H1 (cell line): ENCODE data around the gene GRAMD1B. TPM values are rescaled to one million over a fixed set of nuclear protein-coding genes. Genes with fewer than 3 reads are reported as not detected.

Source experiments
- CEBPB ChIP-seq: IDR thresholded peaks from 2 replicates; pipeline ENCODE4 v1.6.1; 2012; ENCODE audit warnings: low read depth, low read length
- GABPA ChIP-seq: IDR thresholded peaks from 2 replicates; pipeline ENCODE4 v1.6.1; 2011; ENCODE audit warnings: mild to moderate bottlenecking, low read length, moderate library complexity, borderline replicate concordance; ENCODE audit not compliant: insufficient read depth
- GTF2F1 ChIP-seq: IDR thresholded peaks from 2 replicates; pipeline ENCODE4 v1.6.1; 2012; ENCODE audit warnings: low read depth, low read length, improper control_type of control experiment, borderline replicate concordance
- RAD21 ChIP-seq, 2 experiments: IDR thresholded peaks in 1 of 2; conservative IDR thresholded peaks in 1 of 2; 2 replicates each; pipeline ENCODE4 v1.6.1; 2011; ENCODE audit warnings: low read depth in 2 of 2, low read length in 2 of 2, improper control_type of control experiment in 1 of 2, inconsistent platforms in 1 of 2, mild to moderate bottlenecking in 1 of 2, moderate library complexity in 1 of 2
- RNF2 ChIP-seq: fragments of 200-900, 300-1000 bp; sonication (generic); IDR thresholded peaks from 2 replicates; pipeline ENCODE4 v1.7.1; 2016; ENCODE audit warnings: borderline replicate concordance, low read depth, mild to moderate bottlenecking, antibody characterized with exemption, low read length; ENCODE audit not compliant: poor library complexity, severe bottlenecking; ENCODE audit errors: missing control alignments
- polyA plus RNA-seq, 7 experiments: library from polyadenylated mRNA; depleted of rRNA in 3 of 7; stranded (reverse) in 5 of 7; unstranded in 2 of 7; fragments of >200 nt in 5 of 7; fragments of 200-250 nt in 2 of 7; gene quantifications; 1 replicate in 5 of 7; 2 replicates in 1 of 7; 4 replicates in 1 of 7; pipeline versions ENCODE4 v1.2.1 to v1.2.3, GENCODE V29; 2011 to 2013; ENCODE audit warnings: missing spikeins in 2 of 7, mixed read lengths in 2 of 7
- total RNA-seq: library from RNA; stranded (reverse); fragmentation: NEBNext Ultra II Directional; extraction: Animal tissue kit (Norgen Biotek cat#: 25700); gene quantifications from 2 replicates; pipeline ENCODE4 v1.2.1, GENCODE V29; 2021
- TF ChIP-seq, protein P1 (sequence below): IDR thresholded peaks from 2 replicates; pipeline ENCODE4 v1.6.1; 2012; ENCODE audit warnings: inconsistent platforms

GRAMD1B gene
- total and polyA plus RNA-seq, 2 of the 8 experiments (the other 6 are each of a cell fraction or from before 2014, with no cell fraction given): 10.1 to 21.2 TPM

DNA sequence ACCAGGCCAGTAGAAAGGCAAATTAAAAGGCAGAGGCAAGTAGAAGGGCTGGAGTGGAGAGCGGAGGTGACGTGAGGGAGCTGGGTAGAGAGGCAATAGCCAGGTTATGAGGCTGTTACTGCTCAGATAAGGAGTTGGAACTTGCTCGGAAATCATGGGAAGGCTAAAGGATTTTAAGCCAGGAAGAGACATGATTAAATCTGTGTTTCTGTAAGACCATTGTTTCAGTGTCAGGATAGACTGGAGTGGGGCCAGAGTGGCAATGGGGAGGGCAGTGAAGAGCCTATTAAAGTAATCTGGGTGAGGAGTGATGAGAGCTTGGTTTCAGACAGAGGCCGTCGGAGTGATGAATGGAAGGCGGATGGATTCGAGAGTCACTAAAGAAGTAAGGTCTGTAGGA is 39.0 kb downstream of the GRAMD1B start (continued):
- TF ChIP-seq RNF2: no peak
- TF ChIP-seq RAD21 (IDR thresholded peaks at IDR 0.05 in 1 of 2, conservative IDR thresholded peaks at IDR 0.05 in 1 of 2; ENCODE audit: low read depth in 2 of 2, low read length in 2 of 2): no peak
- TF ChIP-seq GABPA: no peak
- TF ChIP-seq, protein P1, sequence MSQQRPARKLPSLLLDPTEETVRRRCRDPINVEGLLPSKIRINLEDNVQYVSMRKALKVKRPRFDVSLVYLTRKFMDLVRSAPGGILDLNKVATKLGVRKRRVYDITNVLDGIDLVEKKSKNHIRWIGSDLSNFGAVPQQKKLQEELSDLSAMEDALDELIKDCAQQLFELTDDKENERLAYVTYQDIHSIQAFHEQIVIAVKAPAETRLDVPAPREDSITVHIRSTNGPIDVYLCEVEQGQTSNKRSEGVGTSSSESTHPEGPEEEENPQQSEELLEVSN: no peak
- no peak for TF ChIP-seq CEBPB
- TF ChIP-seq GTF2F1: no peak
